CD1c-positive myeloid dendritic cell (primary cell): Measurements from ENCODE around the gene CDY2B.
"Not testable (repeated sequence)": the region's sequence is repeated elsewhere in the genome, so short reads cannot be mapped to it uniquely, and the experiment has no call there.

ENCODE experiments used
- DNase-seq: peaks from one replicate; pipeline ENCODE4 v3.0.0-alpha.2; 2016; ENCODE audit errors: extremely low spot score

Gene CDY2B, protein sequence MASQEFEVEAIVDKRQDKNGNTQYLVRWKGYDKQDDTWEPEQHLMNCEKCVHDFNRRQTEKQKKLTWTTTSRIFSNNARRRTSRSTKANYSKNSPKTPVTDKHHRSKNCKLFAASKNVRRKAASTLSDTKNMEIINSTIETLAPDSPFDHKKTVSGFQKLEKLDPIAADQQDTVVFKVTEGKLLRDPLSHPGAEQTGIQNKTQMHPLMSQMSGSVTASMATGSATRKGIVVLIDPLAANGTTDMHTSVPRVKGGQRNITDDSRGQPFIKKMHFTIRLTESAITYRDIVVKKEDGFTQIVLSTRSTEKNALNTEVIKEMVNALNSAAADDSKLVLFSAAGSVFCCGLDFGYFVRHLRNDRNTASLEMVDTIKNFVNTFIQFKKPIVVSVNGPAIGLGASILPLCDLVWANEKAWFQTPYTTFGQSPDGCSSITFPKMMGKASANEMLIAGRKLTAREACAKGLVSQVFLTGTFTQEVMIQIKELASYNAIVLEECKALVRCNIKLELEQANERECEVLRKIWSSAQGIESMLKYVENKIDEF

DNA sequence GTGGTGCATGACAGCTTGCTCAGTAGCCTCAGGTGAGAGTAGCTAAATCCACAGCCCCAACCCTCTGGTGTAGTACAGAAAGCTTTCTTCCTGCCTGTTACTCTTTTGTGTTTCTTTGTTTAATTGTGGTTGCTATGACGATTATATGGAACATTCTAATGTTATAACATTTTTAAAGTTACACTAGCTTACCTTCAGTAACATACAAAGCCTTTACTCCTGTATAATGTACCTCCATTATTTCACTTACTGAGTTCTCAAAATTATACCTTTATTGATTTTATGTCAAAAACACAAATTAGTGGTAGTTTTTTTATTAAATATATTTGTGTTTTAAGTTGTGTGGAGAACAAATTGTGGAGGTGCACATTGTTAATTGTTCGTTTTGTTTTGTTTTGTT is at the start of gene CDY2B:
Gene CDY2B, minus strand, starts transcription at position 101 of the 400 bp plus-strand sequence. CDS start 328 bp downstream, outside the sequence.
- not testable (repeated sequence) for DNase-seq

DNA sequence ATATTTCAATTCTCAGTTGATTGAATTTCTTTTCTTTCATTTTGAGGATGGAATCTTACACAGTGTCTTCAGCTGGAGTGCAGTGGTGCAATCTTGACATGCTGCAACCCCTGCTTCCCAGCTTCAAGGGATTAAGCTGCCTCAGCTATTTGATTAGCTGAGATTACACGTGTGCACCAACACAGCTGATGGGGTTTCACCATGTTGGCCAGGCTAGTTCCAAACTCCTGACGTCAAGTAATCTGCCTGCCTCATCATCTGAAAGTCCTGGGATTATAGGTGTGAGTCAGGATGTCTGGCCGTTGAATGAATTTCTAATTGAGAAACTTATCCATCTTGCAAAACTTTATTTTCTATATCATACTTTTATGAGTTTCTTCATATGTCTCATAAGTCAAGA is 28.0 kb upstream of the CDY2B start:
- not testable (repeated sequence) for DNase-seq

DNA sequence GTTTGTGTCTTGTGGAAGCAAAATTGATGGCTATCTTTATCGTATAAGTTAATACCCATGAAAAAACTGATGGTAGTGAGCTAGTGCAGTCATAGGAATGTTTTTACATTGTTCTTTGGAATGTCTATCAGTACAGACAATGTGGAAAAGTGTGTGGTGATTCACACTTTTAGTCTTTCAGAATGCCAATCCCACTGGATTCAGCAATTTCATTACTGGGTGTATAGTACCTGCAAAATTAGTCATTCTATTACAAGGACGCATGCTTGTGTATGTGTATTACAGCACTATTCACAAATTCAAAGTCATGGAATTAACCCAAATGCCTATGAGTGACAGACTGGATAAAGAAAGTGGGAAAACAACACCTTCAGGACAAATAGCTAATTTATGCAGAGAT is 27.3 kb upstream of the CDY2B start:
- DNase-seq, result not testable (repeated sequence)

DNA sequence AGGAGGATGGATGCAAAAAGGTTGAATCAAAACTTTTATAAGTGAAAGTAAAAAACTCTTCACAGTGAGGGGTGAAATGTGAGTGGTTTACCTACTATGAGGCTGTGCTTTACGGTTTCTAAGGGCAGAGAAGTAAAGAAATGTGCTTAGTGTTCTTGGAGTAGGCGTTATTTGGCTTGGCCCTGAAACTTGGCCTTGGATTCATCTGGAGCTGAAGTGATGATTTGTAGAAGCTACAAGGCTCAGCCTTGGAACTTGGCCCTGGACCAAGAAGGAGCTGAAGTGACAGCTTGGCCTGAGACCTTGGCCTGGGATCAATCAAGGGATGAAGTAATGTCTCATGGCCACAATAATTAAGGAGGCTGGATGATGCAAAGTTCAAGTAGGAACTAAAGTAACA is 1.7 kb upstream of the CDY2B start:
- not testable (repeated sequence) for DNase-seq

DNA sequence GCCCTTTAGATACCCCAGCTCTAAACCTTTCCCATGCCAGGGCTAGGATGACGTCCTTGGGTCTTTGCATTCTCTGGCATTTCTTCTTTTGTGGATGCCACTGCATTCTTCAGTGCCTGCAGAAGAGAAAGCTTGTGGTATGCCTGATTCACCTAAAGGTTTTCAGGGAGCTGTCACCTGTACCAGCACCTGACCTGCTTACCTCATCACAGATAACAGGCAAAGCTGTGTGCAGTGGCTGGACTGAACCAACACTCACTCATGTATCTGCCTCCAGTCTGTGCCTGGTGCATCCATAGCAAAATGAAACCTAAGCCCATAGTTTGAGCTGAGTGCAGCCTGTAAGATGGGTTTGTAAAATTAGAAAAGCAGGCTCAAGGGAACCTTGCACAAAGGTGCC is 3.3 kb downstream of the CDY2B start:
- not testable (repeated sequence) for DNase-seq

DNA sequence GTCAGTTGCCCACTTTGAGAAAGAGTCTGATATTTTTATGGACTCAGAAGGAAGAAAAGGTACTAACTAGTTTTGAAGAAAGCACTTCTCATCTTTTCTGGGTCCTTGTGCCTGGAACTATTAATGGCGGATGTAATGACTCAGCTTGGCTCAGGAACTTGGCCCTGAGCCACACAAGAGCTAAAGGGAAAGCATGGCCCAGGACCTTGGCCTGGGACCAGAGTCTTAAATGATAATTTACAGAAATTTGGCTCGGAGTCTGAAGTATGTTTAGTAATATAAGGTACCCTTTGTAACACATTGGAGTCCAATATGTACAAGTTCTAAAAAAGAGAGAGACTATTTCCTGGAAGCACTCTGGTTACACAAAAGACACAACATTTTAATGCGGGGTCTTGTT is 4.6 kb downstream of the CDY2B start:
- not testable (repeated sequence) for DNase-seq

DNA sequence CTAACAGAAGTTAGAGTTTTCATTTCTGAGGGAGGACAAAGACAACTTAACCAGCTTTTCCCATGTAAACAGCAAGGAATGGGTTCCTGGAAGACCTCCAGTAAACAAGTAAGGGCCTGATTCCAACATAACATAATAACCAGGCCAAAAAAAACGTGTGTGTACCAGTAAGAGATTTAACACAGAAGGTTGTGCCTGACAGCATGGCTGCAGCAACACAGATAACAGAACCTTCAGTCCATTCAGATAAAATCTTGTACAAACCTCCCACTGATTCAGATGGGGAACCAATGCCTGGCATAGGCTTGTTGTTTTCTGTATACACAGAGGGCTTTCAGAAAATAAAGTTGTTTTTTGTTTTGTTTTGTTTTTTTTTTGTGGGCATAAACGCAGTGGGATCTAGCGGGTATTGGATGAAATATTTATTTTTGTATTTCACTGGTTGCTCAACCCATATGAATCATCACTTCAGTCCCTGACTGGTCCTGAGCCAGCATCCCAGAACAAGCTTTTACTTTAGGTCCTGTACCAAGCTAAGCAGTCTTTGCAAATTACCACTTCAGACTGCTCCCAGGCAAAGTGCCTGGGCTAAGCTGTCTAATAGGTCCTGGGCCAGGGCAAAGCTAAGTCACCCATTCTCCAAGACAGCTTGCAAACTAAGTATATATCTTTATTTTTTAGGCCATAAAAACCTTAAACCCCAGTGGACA is 8.7 kb downstream of the CDY2B start:
- not testable (repeated sequence) for DNase-seq

DNA sequence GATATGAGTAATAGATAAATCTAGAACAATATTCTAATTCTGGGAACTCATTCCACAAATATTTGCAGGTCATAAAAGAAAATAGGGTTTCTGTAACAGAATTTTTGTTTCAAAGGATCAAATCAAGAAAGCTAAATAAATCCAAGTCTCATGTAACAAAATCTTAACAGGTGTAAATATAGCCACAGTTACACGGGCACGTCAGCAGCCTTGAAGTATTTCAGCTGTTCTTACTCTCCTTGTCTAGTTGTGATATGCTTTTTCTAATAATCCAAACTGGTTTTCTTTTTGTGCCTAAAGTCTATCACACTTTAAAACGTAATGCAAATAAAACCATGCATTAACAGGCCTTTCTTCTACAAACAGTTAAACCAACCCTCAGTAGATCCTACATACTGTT is 9.3 kb downstream of the CDY2B start:
- not testable (repeated sequence) for DNase-seq

DNA sequence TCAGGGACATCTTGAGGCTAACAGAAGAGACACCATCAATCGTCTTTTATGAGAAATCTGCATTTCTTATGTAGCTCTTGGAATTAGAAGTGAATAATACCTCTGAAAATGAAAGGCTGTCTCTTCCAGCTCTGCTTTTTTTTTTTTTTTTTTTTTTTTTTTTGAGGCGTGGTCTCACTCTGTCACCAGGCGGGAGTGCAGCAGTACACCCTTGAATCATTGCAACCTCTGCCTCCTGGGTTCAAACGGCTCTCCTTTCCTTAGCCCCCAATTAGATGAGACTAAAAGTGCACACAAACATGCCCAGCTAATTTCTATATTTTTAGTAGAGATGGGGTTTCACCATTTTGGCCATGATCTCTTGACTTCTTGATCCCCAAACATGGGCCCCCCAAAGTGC is 12.2 kb downstream of the CDY2B start:
- not testable (repeated sequence) for DNase-seq

DNA sequence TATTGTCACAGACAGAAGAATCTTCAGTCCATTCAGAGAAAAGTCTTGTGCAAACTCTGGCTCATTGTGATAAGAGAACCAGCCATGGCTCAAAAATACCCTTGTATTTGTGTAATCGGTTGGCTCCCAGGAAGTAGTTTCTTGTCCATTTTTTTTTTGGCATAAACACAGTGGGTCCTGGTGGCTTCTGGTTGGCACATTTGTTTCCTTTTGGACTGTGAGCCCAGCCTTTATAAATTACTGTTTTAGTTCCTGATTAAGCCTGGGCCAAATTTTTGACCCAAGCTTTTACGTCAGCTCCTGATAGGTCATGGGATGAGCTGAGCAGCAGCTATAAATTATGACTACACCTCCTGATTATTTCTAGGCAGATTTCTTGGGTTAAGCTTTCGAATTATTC is 19.4 kb downstream of the CDY2B start:
- DNase-seq, result not testable (repeated sequence)

DNA sequence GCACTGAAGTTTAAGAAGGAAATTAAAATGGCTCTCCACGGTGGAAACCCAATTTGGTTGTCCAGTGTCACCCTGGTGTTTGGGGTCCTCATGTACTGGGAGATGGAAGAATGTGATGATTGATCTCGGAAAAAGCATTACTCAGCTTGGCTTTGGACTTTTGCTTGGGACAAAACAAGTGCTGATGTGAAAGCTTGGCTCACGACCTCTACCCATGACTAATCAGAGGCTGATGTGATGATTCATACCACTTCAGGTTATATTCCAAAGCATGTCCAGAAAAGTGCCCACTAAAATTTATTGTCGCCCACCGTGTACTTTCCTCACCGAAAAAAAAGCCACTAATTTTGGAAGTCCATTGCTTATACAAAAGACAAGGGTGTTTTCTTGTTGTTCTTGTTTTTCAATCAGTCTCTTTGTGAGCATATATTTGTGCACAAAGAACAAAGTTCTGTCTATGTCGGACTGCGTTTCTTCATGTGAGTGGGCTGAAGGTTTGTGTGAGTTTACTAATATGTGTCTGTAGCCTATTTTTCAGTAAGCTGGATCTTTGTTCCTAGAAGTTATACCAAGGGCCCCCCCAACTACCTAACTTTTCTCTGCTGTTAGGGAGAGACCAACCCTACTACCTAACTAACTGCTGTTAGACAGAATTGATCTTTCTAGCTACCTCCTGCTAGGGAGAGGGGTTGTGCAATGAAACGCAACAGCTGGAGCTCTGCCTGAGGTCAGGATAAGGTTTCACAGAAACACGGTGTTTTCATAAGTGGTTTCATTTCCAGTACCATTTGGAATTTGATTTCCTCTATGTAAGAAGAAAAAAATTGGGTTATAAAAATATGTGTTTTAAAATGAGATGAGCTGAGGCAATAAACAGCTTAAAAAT is 22.8 kb downstream of the CDY2B start:
- not testable (repeated sequence) for DNase-seq

DNA sequence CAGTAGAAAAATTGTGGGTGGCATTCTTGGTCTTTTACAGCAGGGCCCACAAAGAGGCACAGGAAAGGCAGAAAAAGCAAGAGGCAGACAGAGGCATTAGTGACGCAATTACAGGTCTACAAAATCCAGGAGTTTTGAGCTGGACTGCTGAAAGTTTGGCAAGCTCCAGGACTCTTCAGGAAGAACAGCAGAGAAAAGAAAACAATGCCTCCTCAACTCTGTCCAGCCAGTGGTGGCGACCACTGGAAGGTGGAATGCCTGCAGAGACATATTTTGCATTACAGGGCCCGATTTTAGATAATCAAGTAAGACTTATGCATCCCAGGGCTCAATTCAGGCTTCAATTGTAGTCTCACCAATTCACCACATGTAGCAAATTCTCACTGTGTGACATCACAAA is 23.5 kb downstream of the CDY2B start:
- not testable (repeated sequence) for DNase-seq

DNA sequence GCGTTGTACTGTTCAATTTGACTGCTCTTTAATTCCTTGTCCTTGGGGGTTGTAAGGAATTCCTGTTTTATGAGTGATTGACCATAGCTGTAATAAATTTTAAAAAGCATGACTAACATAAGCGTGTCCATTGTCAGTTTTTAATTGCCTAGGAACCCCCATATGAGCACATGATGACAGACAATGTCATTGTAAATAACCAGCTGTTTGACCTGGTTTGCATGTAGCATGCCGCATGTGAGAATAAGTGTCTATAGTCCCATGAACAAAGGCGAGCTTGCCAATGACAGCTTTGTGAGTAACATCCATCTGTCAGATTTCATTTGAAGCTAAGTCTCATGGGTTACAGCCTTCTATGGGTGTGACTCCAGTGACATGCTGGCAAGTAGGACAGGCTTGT is 30.9 kb downstream of the CDY2B start:
- DNase-seq, result not testable (repeated sequence)

DNA sequence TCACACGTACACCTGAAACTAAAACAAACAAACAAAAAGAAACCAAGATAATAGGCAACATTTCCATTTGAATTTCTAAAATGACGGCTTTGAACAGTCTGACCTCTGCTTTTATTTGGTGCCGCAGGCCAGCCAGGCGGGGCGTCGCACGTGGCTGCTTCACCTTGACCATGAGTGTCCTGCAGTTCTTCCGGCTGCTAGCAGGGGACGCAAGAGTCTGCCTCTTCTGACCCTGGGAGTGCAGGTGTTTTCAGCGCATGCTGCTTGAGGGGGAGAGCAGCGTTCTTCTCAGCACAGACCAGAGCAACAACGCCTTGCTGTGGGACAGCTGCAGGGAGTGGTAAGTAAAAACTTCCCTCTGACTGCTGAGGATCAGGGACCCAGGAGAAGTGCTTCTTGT is 47.9 kb downstream of the CDY2B start:
- DNase-seq, result not testable (repeated sequence)
